ENCODE measurements around the gene THBS4. TPM values are rescaled to one million over a fixed set of nuclear protein-coding genes. Genes with fewer than 3 reads are reported as not detected.

Gene THBS4
- total and polyA plus RNA-seq, 2 experiments from 2014 or later = 0.80 TPM; not detected in 1

DNA sequence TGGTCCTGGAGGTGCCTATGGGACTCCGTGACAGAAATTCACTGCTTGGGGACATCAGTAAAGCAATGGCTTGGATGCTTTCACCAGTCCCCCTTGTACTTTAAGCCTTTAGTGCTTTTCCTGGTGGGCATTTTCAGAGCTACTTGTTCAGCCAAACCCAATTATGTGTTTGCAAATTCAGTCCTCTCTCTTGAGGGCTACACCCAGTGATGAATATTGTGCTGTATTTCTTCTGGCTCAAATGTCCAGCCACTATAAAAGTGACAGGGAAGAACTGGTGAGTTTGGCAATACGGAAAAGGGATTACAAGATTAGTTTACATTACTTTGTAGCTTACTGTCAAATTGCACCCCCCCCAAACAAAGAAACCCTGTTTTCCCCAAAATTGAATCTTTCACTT, 4.5 kb downstream of the THBS4 start:
- no peak for TF ChIP-seq CTCF (IDR thresholded peaks at IDR 0.05; ENCODE audit: poor library complexity)
- no peak for TF ChIP-seq EZH2 (IDR thresholded peaks at IDR 0.05; ENCODE audit: borderline replicate concordance)
- no peak for TF ChIP-seq EZH2phosphoT487 (IDR thresholded peaks at IDR 0.05; ENCODE audit: low read depth, severe bottlenecking, unreplicated experiment)
- no peak for DNase-seq (ENCODE audit: low spot score)
- 72% methylated on average over 2 of the region's 2 CpGs for WGBS (ENCODE audit: low lambda C conversion rate, missing lambda C conversion rate)
- Histone ChIP-seq H2AFZ (no peak overlapping the region), H3K9me2 (replicated peaks; ENCODE audit: insufficient read depth) (no peaks in the 10 kb centered on the region), H3K4me3 (no peak overlapping the region), H3K27me3 (peaks cover 53% of the 10 kb centered on the region), H3K9me3 (ENCODE audit: low read depth) (no peaks in the 10 kb centered on the region), H3K4me1 (ENCODE audit: insufficient read depth) (no peaks in the 10 kb centered on the region), H3K79me2 (no peaks in the 10 kb centered on the region), H4K20me1 (ENCODE audit: insufficient read depth, poor library complexity, severe bottlenecking) (no peaks in the 10 kb centered on the region), H3K36me3 (replicated peaks; ENCODE audit: insufficient read depth, low read depth) (no peaks in the 10 kb centered on the region), H3K4me2 (no peak overlapping the region), H3K27ac (no peak overlapping the region)

- H2AFZ ChIP-seq = no peak overlapping the region
Measured at GRCh38 chr5:80041527-80041926, 6.4 kb downstream of the THBS4 start.

DNA sequence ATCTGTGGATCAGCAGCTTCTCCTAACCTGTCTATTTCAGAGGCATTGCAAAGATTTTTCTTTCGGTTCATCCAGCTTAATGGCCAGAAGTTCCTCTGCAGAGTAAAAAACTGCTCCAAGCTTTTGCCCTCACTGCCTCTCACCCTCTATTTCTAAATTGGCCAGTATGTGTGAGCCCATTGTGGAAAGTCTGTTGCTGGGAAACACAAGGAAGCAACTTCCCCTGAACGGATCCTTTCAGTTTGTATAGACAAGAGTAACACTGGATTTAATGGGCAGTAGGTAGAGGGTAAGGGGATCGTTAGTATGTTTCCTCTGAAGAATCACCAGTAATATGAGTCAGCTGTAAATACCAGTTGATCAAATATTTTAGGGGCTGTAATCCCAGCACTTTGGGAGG, 7.2 kb downstream of the THBS4 start:
- Histone ChIP-seq H3K27ac (no peak overlapping the region), H2AFZ (no peak overlapping the region), H3K79me2 (no peaks in the 10 kb centered on the region), H3K36me3 (replicated peaks; ENCODE audit: insufficient read depth, low read depth) (no peaks in the 10 kb centered on the region), H3K27me3 (peaks cover 36% of the 10 kb centered on the region), H3K4me2 (no peak overlapping the region), H3K4me3 (no peak overlapping the region), H3K9me3 (ENCODE audit: low read depth) (no peaks in the 10 kb centered on the region), H4K20me1 (ENCODE audit: insufficient read depth, poor library complexity, severe bottlenecking) (no peaks in the 10 kb centered on the region), H3K9me2 (replicated peaks; ENCODE audit: insufficient read depth) (no peaks in the 10 kb centered on the region), H3K4me1 (ENCODE audit: insufficient read depth) (no peaks in the 10 kb centered on the region)
- DNase-seq (ENCODE audit: low spot score) = no peak
- TF ChIP-seq EZH2phosphoT487 (IDR thresholded peaks at IDR 0.05; ENCODE audit: low read depth, severe bottlenecking, unreplicated experiment) (no peak), EZH2 (IDR thresholded peaks at IDR 0.05; ENCODE audit: borderline replicate concordance) (no peak), CTCF (IDR thresholded peaks at IDR 0.05; ENCODE audit: poor library complexity) (no peak)
- 71% methylated on average over 3 of the region's 3 CpGs for WGBS (ENCODE audit: low lambda C conversion rate, missing lambda C conversion rate)

More at GRCh38 chr5:80041527-80041926, 6.4 kb downstream of the THBS4 start:
- Histone ChIP-seq H3K4me3 (no peak overlapping the region), H3K4me2 (no peak overlapping the region), H3K79me2 (no peaks in the 10 kb centered on the region), H3K27ac (no peak overlapping the region), H4K20me1 (ENCODE audit: insufficient read depth, poor library complexity, severe bottlenecking) (no peaks in the 10 kb centered on the region), H3K36me3 (replicated peaks; ENCODE audit: insufficient read depth, low read depth) (no peaks in the 10 kb centered on the region), H3K9me2 (replicated peaks; ENCODE audit: insufficient read depth) (no peaks in the 10 kb centered on the region), H3K4me1 (ENCODE audit: insufficient read depth) (no peaks in the 10 kb centered on the region), H3K27me3 (peaks cover 44% of the 10 kb centered on the region), H3K9me3 (ENCODE audit: low read depth) (no peaks in the 10 kb centered on the region)
- 70% methylated on average over 4 of the region's 4 CpGs for WGBS (ENCODE audit: low lambda C conversion rate, missing lambda C conversion rate)
- DNase-seq (ENCODE audit: low spot score) = no peak
- no peak for TF ChIP-seq EZH2phosphoT487 (IDR thresholded peaks at IDR 0.05; ENCODE audit: low read depth, severe bottlenecking, unreplicated experiment)
- no peak for TF ChIP-seq EZH2 (IDR thresholded peaks at IDR 0.05; ENCODE audit: borderline replicate concordance)
- no peak for TF ChIP-seq CTCF (IDR thresholded peaks at IDR 0.05; ENCODE audit: poor library complexity)

- 74% methylated on average over 4 of the region's 4 CpGs for WGBS (ENCODE audit: low lambda C conversion rate, missing lambda C conversion rate)
- H2AFZ ChIP-seq = no peak overlapping the region
- H3K27ac ChIP-seq = no peak overlapping the region
- H4K20me1 ChIP-seq (ENCODE audit: insufficient read depth, poor library complexity, severe bottlenecking) = no peaks in the 10 kb centered on the region
- peaks cover 30% of the 10 kb centered on the region for H3K27me3 ChIP-seq
- no peaks in the 10 kb centered on the region for H3K36me3 ChIP-seq (replicated peaks; ENCODE audit: insufficient read depth, low read depth)
- H3K4me2 ChIP-seq = no peak overlapping the region
- no peaks in the 10 kb centered on the region for H3K9me3 ChIP-seq (ENCODE audit: low read depth)
- H3K4me3 ChIP-seq = no peak overlapping the region
- no peaks in the 10 kb centered on the region for H3K4me1 ChIP-seq (ENCODE audit: insufficient read depth)
- DNase-seq (ENCODE audit: low spot score) = no peak
- TF ChIP-seq EZH2phosphoT487 (IDR thresholded peaks at IDR 0.05; ENCODE audit: low read depth, severe bottlenecking, unreplicated experiment) (no peak), EZH2 (IDR thresholded peaks at IDR 0.05; ENCODE audit: borderline replicate concordance) (no peak), CTCF (IDR thresholded peaks at IDR 0.05; ENCODE audit: poor library complexity) (no peak)
- no peaks in the 10 kb centered on the region for H3K79me2 ChIP-seq
- H3K9me2 ChIP-seq (replicated peaks; ENCODE audit: insufficient read depth) = no peaks in the 10 kb centered on the region
Measured at GRCh38 chr5:80043187-80043586, 8.0 kb downstream of the THBS4 start.

Data from hepatocyte (in vitro differentiated cells).